GM23338 (cell line): ENCODE measurements around the gene MACROD1.

Experiments used
- CREB1 ChIP-seq: fragments of 250-450 bp; sonication (Bioruptor Pico); IDR thresholded peaks from 2 replicates; pipeline ENCODE4 v1.5.0; 2020; ENCODE audit warnings: low read depth, mild to moderate bottlenecking, moderate library complexity
- CTCF ChIP-seq, 2 experiments: fragments of 200-600 bp in 1 of 2; sonication (generic) in 1 of 2; conservative IDR thresholded peaks; 2 replicates each; pipeline versions ENCODE4 v1.5.1 to v1.6.1; 2016 to 2017; ENCODE audit warnings: antibody characterized with exemption in 2 of 2, low read depth in 2 of 2, mild to moderate bottlenecking in 2 of 2, moderate library complexity in 1 of 2
- EZH2 ChIP-seq: fragments of 200-600 bp; sonication (generic); IDR thresholded peaks from one replicate; pipeline ENCODE4 v1.8.0; 2017; ENCODE audit warnings: antibody characterized with exemption, mild to moderate bottlenecking, low read depth; ENCODE audit not compliant: unreplicated experiment
- EZH2phosphoT487 ChIP-seq: fragments of 200-600 bp; sonication (generic); IDR thresholded peaks from one replicate; pipeline ENCODE4 v1.8.1; 2018; ENCODE audit warnings: antibody characterized with exemption; ENCODE audit not compliant: unreplicated experiment
- JUNB ChIP-seq: IDR thresholded peaks from one replicate; pipeline ENCODE4 v1.6.1; 2016; ENCODE audit warnings: antibody characterized with exemption; ENCODE audit not compliant: unreplicated experiment
- NANOG ChIP-seq: IDR thresholded peaks from 2 replicates; pipeline ENCODE4 v1.6.1; 2016; ENCODE audit warnings: antibody characterized with exemption, borderline replicate concordance
- POLR2AphosphoS5 ChIP-seq: IDR thresholded peaks from 2 replicates; pipeline ENCODE4 v1.6.1; 2016; ENCODE audit warnings: antibody characterized with exemption, low read depth
- REST ChIP-seq: IDR thresholded peaks from one replicate; pipeline ENCODE4 v1.6.1; 2018; ENCODE audit warnings: antibody characterized with exemption; ENCODE audit not compliant: unreplicated experiment
- ZNF114 ChIP-seq: fragments of 250-450 bp; sonication (Bioruptor Pico); IDR thresholded peaks from 2 replicates; pipeline ENCODE4 v1.5.0; 2020; ENCODE audit warnings: mild to moderate bottlenecking, moderate library complexity
- ZNF331 ChIP-seq: fragments of 250-450 bp; sonication (Bioruptor Pico); IDR thresholded peaks from 2 replicates; pipeline ENCODE4 v1.5.0; 2020; ENCODE audit warnings: low read depth, mild to moderate bottlenecking, moderate library complexity

- TF ChIP-seq CTCF (conservative IDR thresholded peaks at IDR 0.05; ENCODE audit: low read depth in 2 of 2) (no peak), EZH2phosphoT487 (no peak), CREB1 (CRISPR knock-in tag) (no peak), POLR2AphosphoS5 (no peak), REST (no peak), JUNB (no peak), EZH2 (no peak), NANOG (no peak), ZNF114 (CRISPR knock-in tag) (no peak), ZNF331 (CRISPR knock-in tag) (no peak)
These were observed 9.5 kb downstream of the MACROD1 start for GRCh38 chr11:64156235-64157011.
